ENCODE measurements around the gene ZNF853.
"Not testable (repeated sequence)": the region's sequence is repeated elsewhere in the genome, so short reads cannot be mapped to it uniquely, and the experiment has no call there.

The ZNF853 gene

GRCh38 chr7:6576024-6576866, 39.2 kb upstream of the ZNF853 start:
- Mint-ChIP-seq H3K9me3 (no peaks in the 10 kb centered on the region), H3K4me3 (peak overlapping the region; percentile 73), H3K36me3 (ENCODE audit: low read depth) (peaks cover 24% of the 10 kb centered on the region), H3K27ac (no peak overlapping the region), H3K27me3 (ENCODE audit: low read depth, poor library complexity) (peaks cover 19% of the 10 kb centered on the region), H3K4me1 (peaks cover 31% of the 10 kb centered on the region)
- no peak for DNase-seq
- TF ChIP-seq CTCF (IDR thresholded peaks at IDR 0.05): no peak

- not testable (repeated sequence) for H3K27ac Mint-ChIP-seq, H3K9me3 Mint-ChIP-seq, DNase-seq
- H3K4me3 Mint-ChIP-seq: peak overlapping the region; percentile 91
- peaks cover 31% of the 10 kb centered on the region for H3K4me1 Mint-ChIP-seq
- peaks cover 18% of the 10 kb centered on the region for H3K27me3 Mint-ChIP-seq (ENCODE audit: low read depth, poor library complexity)
- H3K36me3 Mint-ChIP-seq (ENCODE audit: low read depth): peaks cover 30% of the 10 kb centered on the region
Observed at GRCh38 chr7:6576867-6577368, 38.5 kb upstream of the ZNF853 start.

GRCh38 chr7:6577369-6578113, 37.9 kb upstream of the ZNF853 start, which contains the start of gene ZDHHC4:
TSS of gene ZDHHC4 (plus strand) at chr7:6577454. CDS start at chr7:6580562, 3,108 bp downstream.
- H3K27ac Mint-ChIP-seq: peak within 1 kb of the TSS; percentile 96
- no peaks in the 10 kb centered on the region for H3K9me3 Mint-ChIP-seq
- H3K4me1 Mint-ChIP-seq: peaks cover 31% of the 10 kb centered on the region
- peak; percentile 84 for DNase-seq
- peaks cover 37% of the 10 kb centered on the region for H3K36me3 Mint-ChIP-seq (ENCODE audit: low read depth)
- H3K4me3 Mint-ChIP-seq: peak within 1 kb of the TSS; percentile 91
- TF ChIP-seq CTCF (IDR thresholded peaks at IDR 0.05): no peak
- H3K27me3 Mint-ChIP-seq (ENCODE audit: low read depth, poor library complexity): peaks cover 14% of the 10 kb centered on the region

GRCh38 chr7:6578114-6579084, 37.0 kb upstream of the ZNF853 start:
- peaks cover 31% of the 10 kb centered on the region for H3K4me1 Mint-ChIP-seq
- TF ChIP-seq CTCF (IDR thresholded peaks at IDR 0.05): no peak
- peaks cover 7% of the 10 kb centered on the region for H3K27me3 Mint-ChIP-seq (ENCODE audit: low read depth, poor library complexity)
- H3K27ac Mint-ChIP-seq: peak overlapping the region; percentile 86
- no peak for DNase-seq
- H3K4me3 Mint-ChIP-seq: peak overlapping the region; percentile 91
- H3K36me3 Mint-ChIP-seq (ENCODE audit: low read depth): peaks cover 44% of the 10 kb centered on the region
- no peaks in the 10 kb centered on the region for H3K9me3 Mint-ChIP-seq

- peaks cover 3% of the 10 kb centered on the region for H3K27me3 Mint-ChIP-seq (ENCODE audit: low read depth, poor library complexity)
- H3K27ac Mint-ChIP-seq: peak overlapping the region; percentile 74
Observed at GRCh38 chr7:6579446-6579845, 36.0 kb upstream of the ZNF853 start.

GRCh38 chr7:6585746-6586432, 29.5 kb upstream of the ZNF853 start:
- DNase-seq; H3K9me3 Mint-ChIP-seq; H3K27me3 Mint-ChIP-seq (ENCODE audit: low read depth, poor library complexity); H3K4me3 Mint-ChIP-seq; H3K27ac Mint-ChIP-seq: not testable (repeated sequence)
- peaks cover 15% of the 10 kb centered on the region for H3K4me1 Mint-ChIP-seq
- H3K36me3 Mint-ChIP-seq (ENCODE audit: low read depth): peaks cover 71% of the 10 kb centered on the region

More at GRCh38 chr7:6579446-6579845, 36.0 kb upstream of the ZNF853 start:
- Mint-ChIP-seq H3K9me3 (no peaks in the 10 kb centered on the region), H3K4me1 (peaks cover 31% of the 10 kb centered on the region), H3K36me3 (ENCODE audit: low read depth) (peaks cover 50% of the 10 kb centered on the region), H3K4me3 (peak overlapping the region; percentile 91)
- TF ChIP-seq CTCF (IDR thresholded peaks at IDR 0.05): no peak
- no peak for DNase-seq
